ENCODE data around the gene TLL1.

- no peak for TF ChIP-seq CTCF (IDR thresholded peaks at IDR 0.05)
- no peak for TF ChIP-seq POLR2A (IDR thresholded peaks at IDR 0.05)
- no peak for TF ChIP-seq EP300 (IDR thresholded peaks at IDR 0.05)
These were observed 171.8 kb downstream of the TLL1 start for GRCh38 chr4:166044871-166045270.
